ENCODE measurements around the gene IGFN1.

IGFN1 gene

GRCh38 chr1:201185527-201186128, 5.0 kb upstream of the IGFN1 start:
- no peak for DNase-seq (ENCODE audit: low spot score)

DNA sequence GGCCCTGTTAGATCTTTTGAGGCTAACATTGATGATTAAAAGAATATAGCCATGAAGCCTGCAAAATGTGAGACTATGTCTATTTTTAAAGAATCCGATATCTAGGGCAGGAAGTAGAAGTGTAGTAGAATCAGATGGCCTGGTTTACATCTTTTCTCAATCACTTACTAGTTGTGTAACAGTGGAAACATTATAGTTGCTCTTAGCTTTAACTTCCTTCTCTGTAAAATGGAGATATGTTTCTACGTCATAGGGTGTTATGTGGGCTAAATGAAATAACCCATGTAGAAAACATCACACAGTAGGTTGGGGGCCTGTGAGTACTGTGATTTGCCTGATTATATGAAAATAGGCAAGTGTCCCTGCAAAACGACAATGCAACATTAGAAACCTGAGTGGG, 4.4 kb upstream of the IGFN1 start:
- no peak for DNase-seq (ENCODE audit: low spot score)

DNA sequence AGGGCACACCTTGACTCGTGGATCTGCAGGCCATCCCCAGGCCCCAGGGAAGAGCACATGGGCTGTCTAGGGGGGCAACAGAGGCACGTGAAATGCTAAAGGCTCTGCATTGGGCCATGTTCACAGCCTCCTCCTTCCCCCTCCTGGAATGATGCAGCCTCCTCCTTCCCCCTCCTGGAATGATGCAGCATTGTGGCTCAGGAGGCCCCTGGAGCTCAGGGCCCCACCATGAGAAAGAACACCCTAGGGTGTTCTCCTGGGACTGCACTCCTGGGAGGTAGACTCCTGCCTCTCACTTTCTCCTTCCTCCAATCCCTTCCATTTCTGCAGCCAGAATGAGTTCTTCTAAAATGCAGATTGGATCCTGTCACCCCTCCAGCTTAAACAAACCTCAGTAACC, 1.5 kb upstream of the IGFN1 start:
- no peak for DNase-seq (ENCODE audit: low spot score)

DNA sequence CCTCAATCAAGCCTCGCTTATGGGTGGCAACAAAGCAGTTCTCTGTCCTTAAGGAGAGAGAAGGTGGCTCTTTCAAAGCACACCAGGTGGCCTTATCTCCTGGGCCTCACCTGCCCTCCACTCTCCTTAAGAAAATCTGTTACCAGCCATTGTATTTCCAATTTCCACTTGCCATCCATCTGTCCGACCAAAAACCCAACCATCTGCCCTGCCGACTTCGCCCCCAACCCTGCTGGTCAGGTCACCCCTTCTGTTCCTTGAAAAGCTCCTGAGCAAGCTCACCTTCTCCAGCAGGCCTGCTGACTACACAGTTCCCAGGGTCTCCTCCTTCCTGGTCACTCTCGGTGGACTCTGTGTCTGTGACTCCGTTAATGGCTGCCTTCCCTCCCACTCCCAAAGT, 619 bp upstream of the IGFN1 start:
- DNase-seq (ENCODE audit: low spot score), result no peak

GRCh38 chr1:201191653-201192260, 1.1 kb downstream of the IGFN1 start:
- DNase-seq (ENCODE audit: low spot score), result no peak

GRCh38 chr1:201192261-201192788, 1.7 kb downstream of the IGFN1 start:
- no peak for DNase-seq (ENCODE audit: low spot score)

DNA sequence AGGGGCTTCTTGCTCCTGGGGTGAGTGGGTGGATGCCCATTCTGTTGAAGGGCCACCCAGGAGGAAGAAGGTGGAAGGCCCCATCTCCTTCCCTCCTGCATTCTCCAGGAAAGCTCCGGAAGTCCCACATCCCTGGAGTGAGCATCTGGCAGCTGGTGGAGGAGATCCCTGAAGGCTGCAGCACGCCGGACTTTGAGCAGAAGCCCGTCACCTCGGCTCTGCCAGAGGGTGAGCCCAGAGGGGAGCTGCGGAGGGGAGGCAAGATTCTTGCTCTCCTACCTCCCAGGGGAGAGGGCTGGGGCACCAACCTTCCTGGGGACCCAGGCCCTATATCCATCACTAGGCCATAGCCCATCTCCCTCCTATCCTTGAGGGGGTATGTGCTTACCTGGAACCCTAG, 3.4 kb downstream of the IGFN1 start:
- DNase-seq (ENCODE audit: low spot score), result no peak

GRCh38 chr1:201198598-201198997, 8.0 kb downstream of the IGFN1 start:
- DNase-seq (ENCODE audit: low spot score), result no peak

DNA sequence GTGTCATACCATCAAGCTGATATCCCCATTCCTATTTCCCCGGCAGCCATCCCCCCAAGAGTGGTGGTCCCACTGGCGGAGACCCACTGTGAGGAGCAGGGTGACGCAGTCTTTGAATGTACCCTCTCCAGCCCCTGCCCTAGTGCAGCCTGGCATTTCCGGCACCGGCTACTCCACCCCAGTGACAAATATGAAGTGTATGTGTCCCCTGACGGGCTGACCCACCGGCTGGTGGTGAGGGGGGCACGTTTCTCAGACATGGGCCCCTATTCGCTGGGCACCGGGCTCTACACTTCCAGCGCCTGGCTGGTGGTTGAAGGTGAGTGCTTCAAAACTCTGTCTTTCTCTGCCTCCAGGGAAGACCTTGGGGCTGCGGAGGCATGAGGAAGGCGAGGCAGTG, 14.4 kb downstream of the IGFN1 start:
- DNase-seq (ENCODE audit: low spot score), result no peak

- no peak for DNase-seq (ENCODE audit: low spot score)
Observed at GRCh38 chr1:201206176-201206575, 15.6 kb downstream of the IGFN1 start.

DNA sequence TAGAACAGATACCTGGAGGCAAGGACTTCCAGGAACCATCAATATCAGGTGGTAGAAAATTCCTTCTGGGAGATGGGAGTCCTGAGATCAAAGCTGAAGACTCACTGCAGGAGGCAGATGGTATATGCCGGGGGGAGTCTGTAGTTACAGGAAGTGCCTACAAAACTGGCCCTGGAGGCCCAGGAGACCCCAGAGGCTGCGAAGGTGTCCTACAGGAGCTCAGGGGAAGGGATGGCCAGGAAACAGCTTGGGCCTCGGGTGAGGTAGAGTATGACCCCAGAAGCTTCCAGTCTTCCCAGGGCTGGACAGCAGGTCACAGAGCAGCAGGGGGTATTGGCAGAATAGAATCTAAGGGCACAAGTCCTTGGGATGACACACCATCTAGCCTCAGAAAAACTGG, 16.4 kb downstream of the IGFN1 start:
- no peak for DNase-seq (ENCODE audit: low spot score)

DNA sequence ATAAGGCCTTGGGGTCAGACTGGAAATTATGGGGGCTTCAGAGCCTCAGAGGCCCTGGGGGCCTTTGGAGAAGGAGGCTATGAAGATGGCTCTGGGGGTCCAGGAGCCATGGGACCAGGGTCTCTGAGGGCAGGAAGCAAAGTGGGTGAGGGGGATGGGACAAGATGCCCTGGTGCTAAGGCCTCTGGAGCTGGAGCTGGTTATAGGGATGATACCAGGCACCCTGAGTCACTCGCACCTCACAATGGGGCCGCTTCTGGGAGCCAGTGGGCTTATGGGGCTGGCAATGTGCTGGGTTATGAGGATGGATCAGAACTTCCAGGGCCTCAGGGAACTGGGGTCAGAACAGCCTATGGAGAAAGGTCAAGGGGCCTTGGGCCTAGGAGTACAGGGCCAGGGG, 17.6 kb downstream of the IGFN1 start:
- DNase-seq (ENCODE audit: low spot score), result no peak

GRCh38 chr1:201212056-201212455, 21.4 kb downstream of the IGFN1 start:
- no peak for DNase-seq (ENCODE audit: low spot score)

GRCh38 chr1:201212461-201213055, 21.9 kb downstream of the IGFN1 start:
- no peak for DNase-seq (ENCODE audit: low spot score)

- DNase-seq (ENCODE audit: low spot score), result no peak
Observed at GRCh38 chr1:201213106-201213770, 22.6 kb downstream of the IGFN1 start.

- no peak for DNase-seq (ENCODE audit: low spot score)
Observed at GRCh38 chr1:201213926-201214325, 23.3 kb downstream of the IGFN1 start.

GRCh38 chr1:201214461-201214860, 23.8 kb downstream of the IGFN1 start:
- DNase-seq (ENCODE audit: low spot score), result no peak

GRCh38 chr1:201214886-201215285, 24.3 kb downstream of the IGFN1 start:
- no peak for DNase-seq (ENCODE audit: low spot score)

- no peak for DNase-seq (ENCODE audit: low spot score)
Observed at GRCh38 chr1:201215531-201216357, 25.1 kb downstream of the IGFN1 start.

- peak; percentile 35 for DNase-seq (ENCODE audit: low spot score)
Observed at GRCh38 chr1:201216395-201217085, 25.9 kb downstream of the IGFN1 start.

DNA sequence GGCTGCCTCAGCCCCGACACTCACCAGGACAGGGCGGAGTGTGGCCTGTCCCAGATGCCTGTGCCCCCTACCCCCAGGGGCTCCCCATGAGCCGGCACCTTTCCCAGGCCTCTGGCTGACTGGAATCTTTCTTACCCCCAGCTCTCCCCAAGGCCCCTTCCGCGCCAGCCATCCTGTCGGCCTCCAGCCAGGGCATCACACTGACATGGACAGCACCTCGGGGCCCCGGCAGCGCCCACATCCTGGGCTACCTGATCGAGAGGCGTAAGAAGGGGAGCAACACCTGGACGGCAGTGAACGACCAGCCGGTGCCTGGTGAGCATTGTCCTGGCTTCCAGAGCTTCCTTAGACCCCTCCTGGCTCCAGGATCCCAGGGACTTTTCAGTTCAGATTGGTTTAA, 26.5 kb downstream of the IGFN1 start:
- DNase-seq (ENCODE audit: low spot score), result peak; percentile 36

DNA sequence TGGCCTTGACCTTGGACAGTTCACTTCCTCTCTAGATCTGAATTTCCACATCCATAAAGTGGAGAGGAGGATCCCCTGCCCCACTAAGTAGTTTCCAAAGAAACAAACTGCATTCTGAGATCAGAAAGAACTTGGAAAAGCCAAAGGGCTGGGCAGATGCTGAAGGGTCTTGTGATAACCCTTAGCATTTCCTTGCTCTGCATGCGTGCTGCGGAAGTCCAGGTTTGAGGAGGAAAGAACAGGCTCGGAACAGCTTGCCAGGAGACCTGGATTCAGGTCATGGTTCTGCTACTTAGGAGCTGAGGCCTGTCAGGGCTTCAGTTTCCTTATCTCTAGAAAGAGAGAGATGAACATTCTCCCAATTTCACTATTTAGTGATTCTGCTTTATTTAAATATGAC, 27.2 kb downstream of the IGFN1 start:
- no peak for DNase-seq (ENCODE audit: low spot score)
